HepG2 (cell line): ENCODE data around the gene TBC1D5. TPM values are rescaled to one million over a fixed set of nuclear protein-coding genes. Genes with fewer than 3 reads are reported as not detected.

ENCODE experiments used
- ATAC-seq: fragments of 200-7000 bp; cut with Tn5 transposase; 3 replicates; pipeline ENCODE4 v1.9.1; 2020; ENCODE audit warnings: mild to moderate bottlenecking, moderate library complexity
- BruUV-seq: library from RNA; stranded (reverse); fragments of 400-500 nt; replicated peaks from 2 replicates; lab custom pipeline; 2021; lab: Mats Ljungman, UMichigan
- CTCF ChIA-PET: fragments of 300-600 bp; formaldehyde crosslinking; extraction: SDS; loops from one replicate; lab custom pipeline; 2021; ENCODE audit warnings: low total read pairs, inconsistent platforms, low intra/inter-chr PET ratio; lab: Yijun Ruan, JAX
- POLR2A ChIA-PET: fragments of 350-600 bp; sonication (Branson Sonifier 250); formaldehyde crosslinking; loops from one replicate; lab custom pipeline; 2020; ENCODE audit warnings: antibody characterized with exemption, inconsistent platforms; lab: Yijun Ruan, JAX
- DNase-seq: peaks from one replicate; pipeline ENCODE4 v3.0.0-alpha.2; 2015; ENCODE audit warnings: low spot score
- FAIRE-seq: peaks from 3 replicates; lab custom pipeline; 2011; peaks lifted over from hg19 to GRCh38; lab: Jason Lieb, UNC
- H2AFZ ChIP-seq: one replicate; pipeline ENCODE4 v1.6.1; 2011; ENCODE audit warnings: low read length, inconsistent platforms
- H3K27ac ChIP-seq: fragments of 300-600 bp; 3 replicates; pipeline ENCODE4 v1.8.0; 2011; ENCODE audit warnings: mixed run types, mild to moderate bottlenecking, mixed read lengths, low read length, inconsistent platforms; ENCODE audit not compliant: insufficient read depth; ENCODE audit errors: extremely low read length
- H3K27me3 ChIP-seq, 2 experiments: fragments of 200-600 bp in 1 of 2; 2 replicates in 1 of 2; 3 replicates in 1 of 2; pipeline versions ENCODE4 v1.6.0 to v1.8.0; 2011; ENCODE audit warnings: low read length in 2 of 2, mild to moderate bottlenecking in 2 of 2, moderate library complexity in 2 of 2, inconsistent platforms in 1 of 2; ENCODE audit not compliant: insufficient read depth in 2 of 2, control insufficient read depth in 1 of 2
- H3K36me3 ChIP-seq, 2 experiments: fragments of 200-600 bp in 1 of 2; replicated peaks in 1 of 2; 2 replicates in 1 of 2; 3 replicates in 1 of 2; pipeline versions ENCODE4 v1.5.1 to v1.8.0; 2011; ENCODE audit warnings: low read length in 2 of 2, inconsistent platforms in 1 of 2; ENCODE audit not compliant: insufficient read depth in 2 of 2, control insufficient read depth in 1 of 2
- H3K4me1 ChIP-seq: 2 replicates; pipeline ENCODE4 v1.5.1; 2012; ENCODE audit warnings: low read length, inconsistent platforms; ENCODE audit not compliant: insufficient read depth
- H3K4me2 ChIP-seq: 2 replicates; pipeline ENCODE4 v1.6.0; 2011; ENCODE audit warnings: low read depth, low read length, inconsistent platforms
- H3K4me3 ChIP-seq, 3 experiments: fragments of 200-600 bp in 1 of 3; sonication (generic), shearing (Covaris generic) in 1 of 3; replicated peaks in 1 of 3; 2 replicates each; pipeline ENCODE4 v1.5.1; 2011 to 2016; ENCODE audit warnings: low read length in 3 of 3, inconsistent platforms in 2 of 3, low read depth in 2 of 3, mild to moderate bottlenecking in 2 of 3, control low read depth in 1 of 3, mixed read lengths in 1 of 3; ENCODE audit not compliant: insufficient read depth in 1 of 3
- H3K79me2 ChIP-seq: one replicate; pipeline ENCODE4 v1.6.1; 2011; ENCODE audit warnings: low read length, inconsistent platforms; ENCODE audit not compliant: insufficient read depth
- H3K9ac ChIP-seq: 2 replicates; pipeline ENCODE4 v1.6.0; 2011; ENCODE audit warnings: mild to moderate bottlenecking, low read depth, low read length, inconsistent platforms; ENCODE audit not compliant: insufficient read depth
- H3K9me3 ChIP-seq: 2 replicates; pipeline ENCODE4 v1.5.1; 2012; ENCODE audit warnings: mild to moderate bottlenecking, low read length
- H4K20me1 ChIP-seq: 2 replicates; pipeline ENCODE4 v1.6.0; 2011; ENCODE audit warnings: inconsistent platforms, mild to moderate bottlenecking, low read length, moderate library complexity; ENCODE audit not compliant: insufficient read depth
- AHR ChIP-seq: IDR thresholded peaks from 2 replicates; pipeline ENCODE4 v1.6.1; 2018; ENCODE audit warnings: missing genetic modification reagents, missing compliant biosample characterization
- IRX3 ChIP-seq: sonication (generic); formaldehyde crosslinking; IDR thresholded peaks from 2 replicates; pipeline ENCODE4 v1.8.1; 2023; ENCODE audit warnings: mild to moderate bottlenecking, low read depth, missing genetic modification reagents, borderline replicate concordance
- NFRKB ChIP-seq: fragments of 450-650 bp; IDR thresholded peaks from 2 replicates; pipeline ENCODE4 v1.6.1; 2017
- NR2C2 ChIP-seq: sonication (generic); formaldehyde crosslinking; IDR thresholded peaks from 2 replicates; pipeline ENCODE4 v1.4.0; 2020; ENCODE audit warnings: missing genetic modification reagents, mild to moderate bottlenecking, moderate library complexity, borderline replicate concordance
- RBM22 ChIP-seq: fragments of 200-400 bp; formaldehyde crosslinking; optimal IDR thresholded peaks from 2 replicates; pipeline ENCODE3; 2017; ENCODE audit warnings: mild to moderate bottlenecking, low read length, moderate library complexity
- SIN3A ChIP-seq: IDR thresholded peaks from 2 replicates; pipeline ENCODE4 v1.6.1; 2011; ENCODE audit warnings: low read depth, mild to moderate bottlenecking, control low read depth, low read length, borderline replicate concordance
- SNAI1 ChIP-seq: sonication (generic); formaldehyde crosslinking; IDR thresholded peaks from 2 replicates; pipeline ENCODE4 v1.5.0; 2020; ENCODE audit warnings: mild to moderate bottlenecking, missing genetic modification reagents, borderline replicate concordance
- TBX2 ChIP-seq: sonication (generic); formaldehyde crosslinking; IDR thresholded peaks from 2 replicates; pipeline ENCODE4 v1.5.0; 2020; ENCODE audit warnings: missing genetic modification reagents, mild to moderate bottlenecking, borderline replicate concordance
- TSC22D2 ChIP-seq: sonication (generic); formaldehyde crosslinking; IDR thresholded peaks from 2 replicates; pipeline ENCODE4 v1.5.1; 2020; ENCODE audit warnings: missing genetic modification reagents, mild to moderate bottlenecking, borderline replicate concordance
- ZNF260 ChIP-seq: sonication (generic); formaldehyde crosslinking; IDR thresholded peaks from 2 replicates; pipeline ENCODE4 v1.4.0; 2020; ENCODE audit warnings: missing genetic modification reagents, low read depth, mild to moderate bottlenecking, borderline replicate concordance
- ZNF296 ChIP-seq: sonication (generic); formaldehyde crosslinking; conservative IDR thresholded peaks from 2 replicates; pipeline ENCODE4 v1.5.0; 2020; ENCODE audit warnings: mild to moderate bottlenecking, missing genetic modification reagents
- ZNF383 ChIP-seq: sonication (generic); formaldehyde crosslinking; IDR thresholded peaks from 2 replicates; pipeline ENCODE4 v1.4.0; 2020; ENCODE audit warnings: missing genetic modification reagents, mild to moderate bottlenecking, borderline replicate concordance
- ZNF747 ChIP-seq: sonication (generic); formaldehyde crosslinking; IDR thresholded peaks from 2 replicates; pipeline ENCODE4 v1.8.1; 2023; ENCODE audit warnings: missing genetic modification reagents, mild to moderate bottlenecking, borderline replicate concordance
- ZNF816 ChIP-seq: sonication (generic); formaldehyde crosslinking; IDR thresholded peaks from 2 replicates; pipeline ENCODE4 v1.8.0; 2022; ENCODE audit warnings: missing genetic modification reagents, mild to moderate bottlenecking, borderline replicate concordance
- WGBS: methylation state at CpG from one replicate; pipeline ENCODE4 v1.1.6; 2017; ENCODE audit warnings: low lambda C conversion rate; 5-methylcytosine and 5-hydroxymethylcytosine counted together
- in situ Hi-C: cut with HindIII; loops from 2 replicates; pipeline ENCODE4 v1.10.0; 2017; ENCODE audit warnings: low pct_unique_long_range_greater_than_20kb; ENCODE audit not compliant: extremely low pct_ligation_motif_present
- intact Hi-C: fragments of 100-400 bp; cut with micrococcal nuclease; formaldehyde crosslinking; loops from one replicate; pipeline ENCODE4 v1.10.0; 2022; ENCODE audit not compliant: unreplicated experiment
- polyA plus RNA-seq, 8 experiments: library from polyadenylated mRNA; depleted of rRNA in 3 of 8; stranded (reverse) in 7 of 8; unstranded in 1 of 8; fragments of >200 nt; fragmentation: Illumina TruSeq in 4 of 8; extraction: Trizol in 4 of 8; gene quantifications; 2 replicates each; pipeline versions ENCODE4 v1.2.1 to v1.2.3, GENCODE V29; 2011 to 2016; ENCODE audit warnings: low read depth in 4 of 8, missing spikeins in 1 of 8, mixed read lengths in 1 of 8; ENCODE audit not compliant: insufficient read depth in 1 of 8
- total RNA-seq, 5 experiments: library from RNA; depleted of rRNA; stranded (reverse); fragments of >200 nt; fragmentation: Illumina TruSeq; extraction: Trizol; gene quantifications; 2 replicates each; pipeline ENCODE4 v1.2.3, GENCODE V29; 2016; ENCODE audit warnings: low read depth in 1 of 5
- TF ChIP-seq, protein P1 (sequence below): IDR thresholded peaks from 2 replicates; pipeline ENCODE4 v1.6.1; 2016; ENCODE audit warnings: missing biosample characterization, missing genetic modification reagents, low read depth
- TF ChIP-seq, protein P2 (sequence below): sonication (generic); formaldehyde crosslinking; IDR thresholded peaks from 2 replicates; pipeline ENCODE4 v1.4.0; 2020; ENCODE audit warnings: missing genetic modification reagents, borderline replicate concordance
- TF ChIP-seq, protein P3 (sequence below): sonication (generic); formaldehyde crosslinking; IDR thresholded peaks from 2 replicates; pipeline ENCODE4 v1.4.0; 2020; ENCODE audit warnings: mild to moderate bottlenecking, low read depth, missing genetic modification reagents
- TF ChIP-seq, protein P4 (sequence below): sonication (generic); formaldehyde crosslinking; IDR thresholded peaks from 2 replicates; pipeline ENCODE4 v1.8.1; 2023; ENCODE audit warnings: mild to moderate bottlenecking, moderate library complexity, missing genetic modification reagents

The TBC1D5 gene
- total and polyA plus RNA-seq, 2 of the 13 experiments (the other 11 are each of a cell fraction or from before 2014, with no cell fraction given), result 19.2 to 33.3 TPM

DNA sequence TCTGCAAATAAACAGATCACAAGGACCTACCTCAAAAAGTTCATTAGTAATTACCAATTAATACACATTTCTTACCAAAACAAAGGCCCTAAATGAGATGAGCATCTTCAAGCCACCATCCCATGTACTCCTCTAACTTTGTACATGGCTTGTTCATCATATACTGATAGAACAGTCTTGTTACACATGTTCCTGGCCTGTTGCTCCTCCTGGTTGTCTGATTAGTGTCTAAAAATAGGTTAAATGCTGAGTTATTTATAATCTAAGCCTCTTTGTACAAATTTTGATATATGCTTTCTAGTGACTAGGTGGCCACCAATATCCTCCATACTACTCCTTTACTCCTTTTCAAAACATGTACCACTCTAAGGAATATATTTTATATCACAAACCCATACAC lies 25.0 kb downstream of the TBC1D5 start (continued):
- TF ChIP-seq, protein P1, sequence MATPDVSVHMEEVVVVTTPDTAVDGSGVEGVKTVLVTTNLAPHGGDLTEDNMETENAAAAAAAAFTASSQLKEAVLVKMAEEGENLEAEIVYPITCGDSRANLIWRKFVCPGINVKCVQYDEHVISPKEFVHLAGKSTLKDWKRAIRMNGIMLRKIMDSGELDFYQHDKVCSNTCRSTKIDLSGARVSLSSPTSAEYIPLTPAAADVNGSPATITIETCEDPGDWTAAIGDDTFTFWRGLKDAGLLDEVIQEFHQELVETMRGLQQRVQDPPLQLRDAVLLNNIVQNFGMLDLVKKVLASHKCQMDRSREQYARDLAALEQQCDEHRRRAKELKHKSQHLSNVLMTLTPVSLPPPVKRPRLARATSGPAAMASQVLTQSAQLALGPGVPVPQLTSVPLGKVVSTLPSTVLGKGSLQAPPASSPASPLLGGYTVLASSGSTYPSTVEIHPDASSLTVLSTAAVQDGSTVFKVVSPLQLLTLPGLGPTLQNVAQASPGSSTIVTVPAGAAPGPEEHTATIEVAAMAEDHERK (CRISPR knock-in tag), result no peak
- no peak for TF ChIP-seq TSC22D2 (CRISPR knock-in tag)
- no peak for TF ChIP-seq TBX2 (CRISPR knock-in tag)
- TF ChIP-seq SNAI1 (CRISPR knock-in tag), result no peak

DNA sequence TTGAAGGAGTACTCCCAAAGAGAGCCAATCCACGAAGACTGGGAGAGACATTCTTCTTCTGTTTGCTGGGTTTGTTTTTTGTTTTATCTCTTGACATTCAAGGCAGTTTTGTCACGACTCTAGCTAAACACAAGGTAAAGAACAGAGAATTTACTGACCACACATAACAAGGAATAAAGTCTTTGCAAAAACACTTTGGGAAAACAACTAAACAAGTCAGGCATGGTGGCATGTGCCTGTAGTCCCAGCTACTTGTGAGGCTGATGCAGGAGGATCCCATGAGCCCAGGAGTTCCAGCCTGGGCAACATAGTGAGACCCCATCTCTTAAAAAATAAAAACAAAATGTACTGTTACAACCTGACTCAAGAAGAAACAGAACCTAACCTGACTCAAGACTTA lies 28.0 kb downstream of the TBC1D5 start:
- POLR2A ChIA-PET, result no interaction called here
- no peak for ATAC-seq
- H3K79me2 ChIP-seq, result peaks cover 14% of the 10 kb centered on the region
- TF ChIP-seq IRX3 (CRISPR knock-in tag), result no peak
- TF ChIP-seq, protein P2, sequence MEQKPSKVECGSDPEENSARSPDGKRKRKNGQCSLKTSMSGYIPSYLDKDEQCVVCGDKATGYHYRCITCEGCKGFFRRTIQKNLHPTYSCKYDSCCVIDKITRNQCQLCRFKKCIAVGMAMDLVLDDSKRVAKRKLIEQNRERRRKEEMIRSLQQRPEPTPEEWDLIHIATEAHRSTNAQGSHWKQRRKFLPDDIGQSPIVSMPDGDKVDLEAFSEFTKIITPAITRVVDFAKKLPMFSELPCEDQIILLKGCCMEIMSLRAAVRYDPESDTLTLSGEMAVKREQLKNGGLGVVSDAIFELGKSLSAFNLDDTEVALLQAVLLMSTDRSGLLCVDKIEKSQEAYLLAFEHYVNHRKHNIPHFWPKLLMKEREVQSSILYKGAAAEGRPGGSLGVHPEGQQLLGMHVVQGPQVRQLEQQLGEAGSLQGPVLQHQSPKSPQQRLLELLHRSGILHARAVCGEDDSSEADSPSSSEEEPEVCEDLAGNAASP (CRISPR knock-in tag), result no peak
- no peak for TF ChIP-seq RBM22
- TF ChIP-seq ZNF260 (CRISPR knock-in tag), result no peak
- TF ChIP-seq ZNF747 (CRISPR knock-in tag), result no peak
- TF ChIP-seq SIN3A, result no peak
- no peak for TF ChIP-seq NR2C2
- no peak for TF ChIP-seq ZNF816 (CRISPR knock-in tag)
- TF ChIP-seq AHR (CRISPR knock-in tag), result no peak
- TF ChIP-seq, protein P3, sequence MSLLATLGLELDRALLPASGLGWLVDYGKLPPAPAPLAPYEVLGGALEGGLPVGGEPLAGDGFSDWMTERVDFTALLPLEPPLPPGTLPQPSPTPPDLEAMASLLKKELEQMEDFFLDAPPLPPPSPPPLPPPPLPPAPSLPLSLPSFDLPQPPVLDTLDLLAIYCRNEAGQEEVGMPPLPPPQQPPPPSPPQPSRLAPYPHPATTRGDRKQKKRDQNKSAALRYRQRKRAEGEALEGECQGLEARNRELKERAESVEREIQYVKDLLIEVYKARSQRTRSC (CRISPR knock-in tag), result no peak
- TF ChIP-seq NFRKB, result no peak
- TF ChIP-seq ZNF383 (CRISPR knock-in tag), result no peak
- TF ChIP-seq, protein P4, sequence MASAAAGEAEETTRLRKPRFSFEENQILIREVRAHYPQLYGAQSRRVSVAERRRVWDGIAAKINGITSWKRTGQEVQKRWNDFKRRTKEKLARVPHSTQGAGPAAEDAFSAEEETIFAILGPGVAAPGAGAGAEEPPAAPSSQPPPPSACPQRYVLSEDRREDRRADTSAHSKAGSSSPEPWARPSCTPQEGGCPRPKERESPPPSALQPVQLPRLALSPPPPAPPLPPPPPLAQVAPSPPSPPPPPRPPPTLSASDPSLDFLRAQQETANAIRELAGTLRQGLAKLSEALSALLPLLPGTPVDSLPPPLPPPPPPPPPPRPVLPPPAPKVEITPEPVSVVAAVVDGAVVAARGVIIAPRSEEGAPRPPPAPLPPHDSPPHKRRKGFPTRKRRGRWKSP (CRISPR knock-in tag), result no peak
- no peak for TF ChIP-seq ZNF296 (CRISPR knock-in tag)

More for the DNA sequence above, 28.0 kb downstream of the TBC1D5 start:
- intact Hi-C loops, result no loop called here
- no TSS peak for BruUV-seq
- WGBS, result 87% methylated on average over 2 of the region's 2 CpGs
- no peaks in the 10 kb centered on the region for H3K9me3 ChIP-seq
- H3K4me1 ChIP-seq, result no peaks in the 10 kb centered on the region
- H2AFZ ChIP-seq, result no peak overlapping the region
- no peak overlapping the region for H3K4me2 ChIP-seq
- in situ Hi-C loops, result no loop called here
- H3K27me3 ChIP-seq, result no peaks in the 10 kb centered on the region
- H3K36me3 ChIP-seq, result peaks cover 0 to 4% of the 10 kb centered on the region in 2 experiments; a peak in 2 of 5 replicates
- DNase-seq (no peak), FAIRE-seq (no peak)
- H4K20me1 ChIP-seq, result no peaks in the 10 kb centered on the region
- H3K4me3 ChIP-seq, result no peak overlapping the region
- CTCF ChIA-PET, result no interaction called here
- H3K9ac ChIP-seq, result no peak overlapping the region
- H3K27ac ChIP-seq, result no peak overlapping the region
